WTC11 (cell line): ENCODE measurements around the gene GNAI1.
A peak's percentile ranks its signal among the peaks of the same experiment; 100 is the strongest.

Experiments
- NR3C1 ChIP-seq: sonication (generic); formaldehyde crosslinking; conservative IDR thresholded peaks from 2 replicates; pipeline ENCODE4 v1.8.1; 2023; ENCODE audit warnings: low read depth, mild to moderate bottlenecking, missing genetic modification reagents
- TF ChIP-seq, protein P1 (sequence below): fragments of 200-600 bp; IDR thresholded peaks from 2 replicates; pipeline ENCODE4 v1.8.0; 2022; ENCODE audit warnings: antibody characterized with exemption

DNA sequence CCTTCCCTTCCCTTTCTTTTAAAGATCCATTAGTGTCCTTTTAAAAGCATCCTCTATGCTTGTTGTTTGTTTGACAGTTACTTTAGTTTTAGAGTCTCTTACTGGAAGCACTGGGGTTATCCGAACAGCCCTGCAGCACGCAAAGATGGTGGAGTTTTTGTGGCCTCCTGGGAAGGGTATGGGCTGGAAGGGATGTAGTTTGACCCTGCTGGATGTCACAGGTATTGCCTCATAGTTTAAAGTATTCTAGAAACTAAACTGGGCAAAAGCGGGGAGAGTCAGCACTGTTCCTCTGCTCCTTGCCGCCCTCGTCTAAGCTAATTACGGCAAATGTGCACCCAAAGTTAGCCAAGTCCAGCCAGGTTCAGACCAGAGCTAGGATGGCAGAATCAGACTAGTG lies 35.8 kb upstream of the GNAI1 start:
- TF ChIP-seq, protein P1, sequence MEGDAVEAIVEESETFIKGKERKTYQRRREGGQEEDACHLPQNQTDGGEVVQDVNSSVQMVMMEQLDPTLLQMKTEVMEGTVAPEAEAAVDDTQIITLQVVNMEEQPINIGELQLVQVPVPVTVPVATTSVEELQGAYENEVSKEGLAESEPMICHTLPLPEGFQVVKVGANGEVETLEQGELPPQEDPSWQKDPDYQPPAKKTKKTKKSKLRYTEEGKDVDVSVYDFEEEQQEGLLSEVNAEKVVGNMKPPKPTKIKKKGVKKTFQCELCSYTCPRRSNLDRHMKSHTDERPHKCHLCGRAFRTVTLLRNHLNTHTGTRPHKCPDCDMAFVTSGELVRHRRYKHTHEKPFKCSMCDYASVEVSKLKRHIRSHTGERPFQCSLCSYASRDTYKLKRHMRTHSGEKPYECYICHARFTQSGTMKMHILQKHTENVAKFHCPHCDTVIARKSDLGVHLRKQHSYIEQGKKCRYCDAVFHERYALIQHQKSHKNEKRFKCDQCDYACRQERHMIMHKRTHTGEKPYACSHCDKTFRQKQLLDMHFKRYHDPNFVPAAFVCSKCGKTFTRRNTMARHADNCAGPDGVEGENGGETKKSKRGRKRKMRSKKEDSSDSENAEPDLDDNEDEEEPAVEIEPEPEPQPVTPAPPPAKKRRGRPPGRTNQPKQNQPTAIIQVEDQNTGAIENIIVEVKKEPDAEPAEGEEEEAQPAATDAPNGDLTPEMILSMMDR, result 0 out of 2 replicates have a peak, but pooled peaks have one; percentile 17
- TF ChIP-seq NR3C1 (CRISPR knock-in tag), result no peak
